Smooth muscle cell (in vitro differentiated cells): Measurements from ENCODE around the gene BOK. TPM values are rescaled to one million over a fixed set of nuclear protein-coding genes. Genes with fewer than 3 reads are reported as not detected.
A peak's percentile ranks its signal among the peaks of the same experiment; 100 is the strongest.

Source experiments
- DNase-seq: peaks from one replicate; lab custom pipeline; 2025; ENCODE audit not compliant: unreplicated experiment; lab: John Stamatoyannopoulos, UW
- H2AFZ ChIP-seq: fragments of 200-600 bp; sonication (generic); 2 replicates; pipeline ENCODE4 v1.6.0; 2016; ENCODE audit warnings: antibody characterized with exemption, low read depth, mild to moderate bottlenecking
- H3F3A ChIP-seq: fragments of 200-600 bp; sonication (generic); 2 replicates; pipeline ENCODE4 v1.6.0; 2017; ENCODE audit warnings: antibody characterized with exemption, low read depth
- H3K27ac ChIP-seq: fragments of 200-600 bp; sonication (generic); 2 replicates; pipeline ENCODE4 v1.5.1; 2016; ENCODE audit warnings: low read depth, mild to moderate bottlenecking
- H3K27me3 ChIP-seq: fragments of 200-600 bp; sonication (generic); 2 replicates; pipeline ENCODE4 v1.6.1; 2016; ENCODE audit warnings: low read depth, mild to moderate bottlenecking
- H3K36me3 ChIP-seq: fragments of 200-600 bp; sonication (generic); 2 replicates; pipeline ENCODE4 v1.5.1; 2016; ENCODE audit warnings: low read depth
- H3K4me1 ChIP-seq: fragments of 200-600 bp; sonication (generic); 2 replicates; pipeline ENCODE4 v1.5.1; 2016; ENCODE audit warnings: low read depth
- H3K4me2 ChIP-seq: fragments of 200-600 bp; sonication (generic); 2 replicates; pipeline ENCODE4 v1.6.0; 2016; ENCODE audit warnings: mild to moderate bottlenecking
- H3K4me3 ChIP-seq: fragments of 200-600 bp; sonication (generic); 2 replicates; pipeline ENCODE4 v1.5.1; 2016; ENCODE audit warnings: mild to moderate bottlenecking
- H3K79me2 ChIP-seq: fragments of 200-600 bp; sonication (generic); 2 replicates; pipeline ENCODE4 v1.6.0; 2016; ENCODE audit warnings: low read depth, mild to moderate bottlenecking
- H3K9ac ChIP-seq: fragments of 200-600 bp; sonication (generic); 2 replicates; pipeline ENCODE4 v1.6.0; 2016; ENCODE audit warnings: low read depth
- H3K9me3 ChIP-seq: fragments of 200-600 bp; sonication (generic); replicated peaks from 2 replicates; pipeline ENCODE4 v1.5.1; 2016; ENCODE audit warnings: low read depth
- H4K20me1 ChIP-seq: fragments of 200-600 bp; sonication (generic); 2 replicates; pipeline ENCODE4 v1.6.0; 2016; ENCODE audit warnings: low read depth
- WGBS: methylation state at CpG from one replicate; pipeline ENCODE4 v1.1.7; 2016; ENCODE audit warnings: low lambda C conversion rate; 5-methylcytosine and 5-hydroxymethylcytosine counted together
- polyA plus RNA-seq: library from polyadenylated mRNA; unstranded; fragments of >200 nt; fragmentation: Nextera tagmentation; extraction: Ambion mirVana; gene quantifications from 2 replicates; pipeline ENCODE4 v1.2.1, GENCODE V29; 2016
- total RNA-seq: library from RNA; depleted of rRNA; stranded (reverse); fragments of >200 nt; gene quantifications from 2 replicates; pipeline ENCODE4 v1.2.3, GENCODE V29; 2014
- TF ChIP-seq, protein P1 (sequence below): fragments of 200-600 bp; sonication (generic); IDR thresholded peaks from 2 replicates; pipeline ENCODE4 v1.5.1; 2017; ENCODE audit warnings: borderline replicate concordance, mild to moderate bottlenecking, antibody characterized with exemption; ENCODE audit not compliant: insufficient read depth, poor library complexity, severe bottlenecking

Gene BOK
- total and polyA plus RNA-seq, 2 experiments from 2014 or later: 34.9 to 40.8 TPM

DNA sequence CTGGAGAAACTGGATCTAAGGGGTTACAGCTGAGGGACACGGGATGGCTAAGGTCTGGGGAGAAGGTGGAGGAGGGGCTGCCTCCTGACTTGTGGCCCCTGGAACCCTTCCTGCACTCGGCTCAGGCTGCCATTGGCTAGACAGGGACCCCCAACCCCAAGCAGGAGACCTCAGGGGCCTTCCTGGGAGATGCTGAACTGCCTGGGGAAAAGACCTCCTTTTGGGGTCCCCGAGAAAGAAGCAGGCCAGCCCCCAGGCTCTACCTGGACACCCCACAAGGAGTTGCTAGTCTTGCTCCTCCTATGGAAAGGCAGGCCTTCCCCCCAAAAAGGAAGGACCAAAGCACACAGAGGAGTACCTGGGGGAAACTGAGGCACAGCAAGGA is 10.1 kb upstream of the BOK start:
- H3F3A ChIP-seq: peaks cover 7% of the 10 kb centered on the region

DNA sequence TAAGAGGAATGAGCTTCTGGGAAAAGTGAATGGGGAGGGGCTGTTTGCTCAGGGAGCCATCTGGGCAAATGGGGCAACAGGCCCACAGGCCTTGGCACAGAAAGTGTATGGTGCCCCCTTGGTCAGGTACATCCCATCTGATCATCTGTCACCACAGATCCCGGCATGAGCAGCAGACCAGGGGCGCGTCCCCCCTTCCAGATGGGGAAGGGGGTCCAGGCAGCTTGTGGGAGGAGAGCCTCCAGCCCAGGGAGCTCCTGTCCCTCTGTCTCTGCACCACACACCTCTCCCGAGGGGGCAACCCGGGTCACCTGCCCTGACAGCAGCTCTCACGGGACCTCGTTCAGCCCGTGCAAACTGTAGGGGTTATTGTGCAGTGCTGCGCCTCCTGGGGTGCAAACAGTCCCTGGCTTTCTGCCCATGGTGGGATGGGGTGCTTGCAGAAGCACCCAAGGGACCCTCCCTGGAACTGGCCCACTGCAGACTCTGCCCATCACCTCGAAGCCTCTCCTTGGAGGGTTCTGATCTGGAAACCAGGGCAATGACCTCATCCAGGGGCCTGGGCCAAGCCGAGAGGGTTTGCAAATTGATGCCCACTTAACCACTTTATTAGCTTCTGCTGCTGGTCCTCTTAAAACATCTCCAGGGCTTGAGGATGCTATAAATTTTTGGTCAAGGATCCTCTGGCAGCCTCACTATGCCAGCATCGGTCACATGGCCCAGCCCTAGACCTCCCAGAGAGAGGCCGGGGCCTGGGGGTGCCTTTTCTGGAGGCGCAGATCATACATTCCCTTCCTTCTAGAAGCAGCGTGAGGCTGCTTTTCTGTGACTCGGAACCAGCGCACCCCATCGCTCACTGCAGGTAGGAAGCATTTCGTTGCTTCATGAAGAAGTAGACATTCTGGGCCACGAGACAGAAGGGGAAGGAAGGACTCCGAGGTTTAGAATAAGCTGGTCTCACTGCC is 7.6 kb upstream of the BOK start:
- Histone ChIP-seq H3K27ac (no peak overlapping the region), H3K4me2 (no peak overlapping the region)
- no peak for DNase-seq

More for the DNA sequence above, 10.1 kb upstream of the BOK start:
- H3K27ac ChIP-seq: peak overlapping the region; percentile 22
- 98% methylated on average over 3 of the region's 3 CpGs for WGBS
- no peak overlapping the region for H2AFZ ChIP-seq
- no peaks in the 10 kb centered on the region for H4K20me1 ChIP-seq
- H3K4me2 ChIP-seq: no peak overlapping the region
- no peak for DNase-seq
- TF ChIP-seq, protein P1, sequence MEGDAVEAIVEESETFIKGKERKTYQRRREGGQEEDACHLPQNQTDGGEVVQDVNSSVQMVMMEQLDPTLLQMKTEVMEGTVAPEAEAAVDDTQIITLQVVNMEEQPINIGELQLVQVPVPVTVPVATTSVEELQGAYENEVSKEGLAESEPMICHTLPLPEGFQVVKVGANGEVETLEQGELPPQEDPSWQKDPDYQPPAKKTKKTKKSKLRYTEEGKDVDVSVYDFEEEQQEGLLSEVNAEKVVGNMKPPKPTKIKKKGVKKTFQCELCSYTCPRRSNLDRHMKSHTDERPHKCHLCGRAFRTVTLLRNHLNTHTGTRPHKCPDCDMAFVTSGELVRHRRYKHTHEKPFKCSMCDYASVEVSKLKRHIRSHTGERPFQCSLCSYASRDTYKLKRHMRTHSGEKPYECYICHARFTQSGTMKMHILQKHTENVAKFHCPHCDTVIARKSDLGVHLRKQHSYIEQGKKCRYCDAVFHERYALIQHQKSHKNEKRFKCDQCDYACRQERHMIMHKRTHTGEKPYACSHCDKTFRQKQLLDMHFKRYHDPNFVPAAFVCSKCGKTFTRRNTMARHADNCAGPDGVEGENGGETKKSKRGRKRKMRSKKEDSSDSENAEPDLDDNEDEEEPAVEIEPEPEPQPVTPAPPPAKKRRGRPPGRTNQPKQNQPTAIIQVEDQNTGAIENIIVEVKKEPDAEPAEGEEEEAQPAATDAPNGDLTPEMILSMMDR: no peak
- H3K27me3 ChIP-seq: no peaks in the 10 kb centered on the region
- H3K36me3 ChIP-seq: no peaks in the 10 kb centered on the region
- H3K4me1 ChIP-seq: peaks cover 7% of the 10 kb centered on the region
- H3K4me3 ChIP-seq: no peak overlapping the region
- H3K79me2 ChIP-seq: no peaks in the 10 kb centered on the region
- H3K9ac ChIP-seq: no peak overlapping the region
- no peaks in the 10 kb centered on the region for H3K9me3 ChIP-seq

DNA sequence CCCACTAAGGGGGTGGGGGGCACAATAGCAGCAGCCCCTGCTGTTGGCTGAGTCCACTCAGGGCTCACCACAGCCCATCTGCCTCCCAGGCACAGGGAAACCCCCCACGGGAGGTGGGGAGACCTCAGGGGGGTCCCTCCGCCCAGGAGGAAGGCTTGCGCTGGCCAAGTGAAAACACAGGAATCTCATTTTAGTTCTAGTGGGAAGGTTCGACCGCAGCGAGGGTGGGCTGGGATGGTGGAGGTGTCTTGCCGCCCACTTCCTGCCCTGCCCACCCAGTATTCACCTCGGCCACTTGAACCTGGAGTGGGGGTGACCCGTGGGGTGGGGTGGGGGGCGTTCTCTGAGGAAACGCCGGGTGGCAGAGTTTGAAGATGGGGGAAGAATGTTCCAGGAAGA is 6.9 kb upstream of the BOK start:
- Histone ChIP-seq H3K4me3 (no peak overlapping the region), H3K9ac (no peak overlapping the region), H3K4me2 (no peak overlapping the region), H2AFZ (no peak overlapping the region), H3K4me1 (peaks cover 3% of the 10 kb centered on the region), H4K20me1 (no peaks in the 10 kb centered on the region), H3K36me3 (no peaks in the 10 kb centered on the region), H3F3A (peaks cover 4% of the 10 kb centered on the region), H3K27me3 (no peaks in the 10 kb centered on the region), H3K27ac (no peak overlapping the region), H3K79me2 (no peaks in the 10 kb centered on the region), H3K9me3 (no peaks in the 10 kb centered on the region)
- DNase-seq: no peak
- TF ChIP-seq, protein P1: no peak
- 73% methylated on average over 12 of the region's 12 CpGs for WGBS

More for the DNA sequence above, 7.6 kb upstream of the BOK start:
- WGBS: 94% methylated on average over 21 of the region's 21 CpGs
- Histone ChIP-seq H3K79me2 (no peaks in the 10 kb centered on the region), H3K27me3 (no peaks in the 10 kb centered on the region), H3K9ac (no peak overlapping the region), H3K36me3 (no peaks in the 10 kb centered on the region), H4K20me1 (no peaks in the 10 kb centered on the region), H2AFZ (no peak overlapping the region), H3K4me1 (peaks cover 7% of the 10 kb centered on the region), H3K4me3 (no peak overlapping the region), H3K9me3 (no peaks in the 10 kb centered on the region), H3F3A (peaks cover 4% of the 10 kb centered on the region)
- TF ChIP-seq, protein P1: no peak
